Fibroblast of lung (primary cell): ENCODE results near the gene GTPBP1. TPM values are rescaled to one million over a fixed set of nuclear protein-coding genes. Genes with fewer than 3 reads are reported as not detected.

Source experiments
- DNase-seq, 2 donors: peaks; one replicate each; pipeline versions ENCODE4 v3.0.0 to v3.0.0-alpha.2; 2010; ENCODE audit warnings: low read depth in 2 of 2
- H2AFZ ChIP-seq: 2 replicates; pipeline ENCODE4 v1.5.1; 2012; ENCODE audit warnings: low read length, control low read depth, inconsistent platforms
- H3K27ac ChIP-seq: 2 replicates; pipeline ENCODE4 v1.5.1; 2011; ENCODE audit warnings: low read length, control low read depth; ENCODE audit not compliant: insufficient read depth
- H3K27me3 ChIP-seq: 2 replicates; pipeline ENCODE4 v1.5.1; 2011; ENCODE audit warnings: mild to moderate bottlenecking, low read length; ENCODE audit not compliant: control insufficient read depth, insufficient read depth
- H3K36me3 ChIP-seq: 2 replicates; pipeline ENCODE4 v1.5.1; 2011; ENCODE audit warnings: low read length; ENCODE audit not compliant: control insufficient read depth, insufficient read depth
- H3K4me1 ChIP-seq: 2 replicates; pipeline ENCODE4 v1.5.1; 2011; ENCODE audit warnings: low read length; ENCODE audit not compliant: control insufficient read depth, insufficient read depth; ENCODE audit errors: extremely low read depth
- H3K4me2 ChIP-seq: 2 replicates; pipeline ENCODE4 v1.5.1; 2011; ENCODE audit warnings: low read length, control low read depth; ENCODE audit not compliant: insufficient read depth; ENCODE audit errors: extremely low read depth
- H3K4me3 ChIP-seq, 4 experiments: fragments of 200-600 bp in 1 of 4; sonication (generic) in 1 of 4; replicated peaks in 1 of 4; 2 replicates each; pipeline ENCODE4 v1.5.1; 2011 to 2016; ENCODE audit warnings: low read length in 4 of 4, low read depth in 3 of 4, mild to moderate bottlenecking in 3 of 4, control low read depth in 2 of 4, inconsistent platforms in 1 of 4, mixed read lengths in 1 of 4; ENCODE audit not compliant: insufficient read depth in 1 of 4; ENCODE audit errors: control extremely low read depth in 1 of 4
- H3K79me2 ChIP-seq: 2 replicates; pipeline ENCODE4 v1.5.1; 2012; ENCODE audit warnings: mild to moderate bottlenecking, low read length, inconsistent platforms; ENCODE audit not compliant: control insufficient read depth, insufficient read depth
- H3K9ac ChIP-seq: 2 replicates; pipeline ENCODE4 v1.5.1; 2011; ENCODE audit warnings: mild to moderate bottlenecking, low read length, control low read depth; ENCODE audit not compliant: insufficient read depth
- H3K9me3 ChIP-seq: 2 replicates; pipeline ENCODE4 v1.5.1; 2012; ENCODE audit warnings: low read depth, low read length; ENCODE audit not compliant: control insufficient read depth, insufficient read depth
- H4K20me1 ChIP-seq: 2 replicates; pipeline ENCODE4 v1.5.1; 2011; ENCODE audit warnings: low read length; ENCODE audit not compliant: control insufficient read depth, insufficient read depth; ENCODE audit errors: extremely low read depth
- CTCF ChIP-seq, 2 donors: IDR thresholded peaks in 1 of 2; conservative IDR thresholded peaks in 1 of 2; 1 replicate in 1 of 2; 2 replicates in 1 of 2; pipeline ENCODE4 v1.5.1; 2011 to 2012; ENCODE audit warnings: low read length in 2 of 2, control low read depth in 1 of 2, inconsistent platforms in 1 of 2, low read depth in 1 of 2, mild to moderate bottlenecking in 1 of 2
- EZH2 ChIP-seq: IDR thresholded peaks from 2 replicates; pipeline ENCODE4 v1.5.1; 2012; ENCODE audit warnings: low read length, control low read depth, mild to moderate bottlenecking; ENCODE audit errors: missing control alignments
- polyA plus RNA-seq, 2 donors: library from polyadenylated mRNA; depleted of rRNA in 1 of 2; stranded (reverse) in 1 of 2; unstranded in 1 of 2; fragments of >200 nt; gene quantifications; 2 replicates each; pipeline ENCODE4 v1.2.1, GENCODE V29; 2011 to 2012; ENCODE audit warnings: missing spikeins in 1 of 2
- total RNA-seq: library from RNA; depleted of rRNA; stranded (reverse); fragments of >200 nt; gene quantifications from 2 replicates; pipeline ENCODE4 v1.2.1, GENCODE V29; 2014

Gene GTPBP1
- total and polyA plus RNA-seq, 2 donors (not counting 1 experiment from before 2014, with no cell fraction given) = 20.6 to 23.1 TPM

- peak overlapping the region; percentile 98 for H3K4me2 ChIP-seq
- peaks cover 49% of the 10 kb centered on the region for H3K79me2 ChIP-seq
- H3K27ac ChIP-seq = peak overlapping the region; percentile 89
- H3K9ac ChIP-seq = no peak overlapping the region
- no peaks in the 10 kb centered on the region for H3K9me3 ChIP-seq
- no peaks in the 10 kb centered on the region for H3K27me3 ChIP-seq
- DNase-seq = no peak
- H3K4me1 ChIP-seq = peaks cover 18% of the 10 kb centered on the region
- peak overlapping the region; percentile 43 to 92 (median 73) for H3K4me3 ChIP-seq
- no peak for TF ChIP-seq CTCF (conservative IDR thresholded peaks at IDR 0.05 in 1 of 2, IDR thresholded peaks at IDR 0.05 in 1 of 2; ENCODE audit: low read depth in 1 of 2, low read length in 2 of 2)
- TF ChIP-seq EZH2 = no peak
- no peaks in the 10 kb centered on the region for H4K20me1 ChIP-seq
- H3K36me3 ChIP-seq = peaks cover 2% of the 10 kb centered on the region
- H2AFZ ChIP-seq = no peak overlapping the region
Measured at GRCh38 chr22:38699143-38699542, 6.6 kb upstream of the GTPBP1 start.

- no peaks in the 10 kb centered on the region for H3K9me3 ChIP-seq
- H3K4me1 ChIP-seq = peaks cover 18% of the 10 kb centered on the region
- no peaks in the 10 kb centered on the region for H4K20me1 ChIP-seq
- H3K79me2 ChIP-seq = peaks cover 47% of the 10 kb centered on the region
- no peaks in the 10 kb centered on the region for H3K36me3 ChIP-seq
- no peak overlapping the region for H2AFZ ChIP-seq
- peak; percentile 36 to 51 for DNase-seq
- peak overlapping the region; percentile 89 for H3K27ac ChIP-seq
- TF ChIP-seq EZH2 = no peak
- no peak for TF ChIP-seq CTCF (conservative IDR thresholded peaks at IDR 0.05 in 1 of 2, IDR thresholded peaks at IDR 0.05 in 1 of 2; ENCODE audit: low read depth in 1 of 2, low read length in 2 of 2)
- H3K4me2 ChIP-seq = peak overlapping the region; percentile 98
- no peaks in the 10 kb centered on the region for H3K27me3 ChIP-seq
- peak overlapping the region; percentile 90 for H3K9ac ChIP-seq
- peak overlapping the region; percentile 43 to 92 (median 73) for H3K4me3 ChIP-seq
Measured at GRCh38 chr22:38699784-38700183, 6.0 kb upstream of the GTPBP1 start.

GRCh38 chr22:38700270-38700788, 5.4 kb upstream of the GTPBP1 start:
- Histone ChIP-seq H3K27me3 (no peaks in the 10 kb centered on the region), H3K9ac (peak overlapping the region; percentile 90), H3K4me3 (peak overlapping the region; percentile 43 to 92 (median 73)), H3K36me3 (no peaks in the 10 kb centered on the region), H3K79me2 (peaks cover 42% of the 10 kb centered on the region), H3K4me2 (peak overlapping the region; percentile 98), H3K4me1 (peaks cover 18% of the 10 kb centered on the region), H2AFZ (no peak overlapping the region), H4K20me1 (no peaks in the 10 kb centered on the region), H3K27ac (peak overlapping the region; percentile 89), H3K9me3 (no peaks in the 10 kb centered on the region)
- peak in 1 of 2 donors; percentile 56 for DNase-seq
- TF ChIP-seq EZH2 (no peak), CTCF (conservative IDR thresholded peaks at IDR 0.05 in 1 of 2, IDR thresholded peaks at IDR 0.05 in 1 of 2; ENCODE audit: low read depth in 1 of 2, low read length in 2 of 2) (no peak)
